ENCODE data around the gene SBNO1. TPM values are rescaled to one million over a fixed set of nuclear protein-coding genes. Genes with fewer than 3 reads are reported as not detected.
"Not testable (repeated sequence)": the region's sequence is repeated elsewhere in the genome, so short reads cannot be mapped to it uniquely, and the experiment has no call there.

Gene SBNO1
- 10.7 and 13.6 TPM in 2 replicates for total RNA-seq (2014; rRNA removed; shearing (Covaris generic))

GRCh38 chr12:123364532-123365024, at the start of gene SBNO1:
SBNO1 (minus strand) TSS chr12:123364847; CDS start chr12:123350441, 14,406 bp downstream.
- peak; percentile 89 for DNase-seq (ENCODE audit: low spot score)

DNA sequence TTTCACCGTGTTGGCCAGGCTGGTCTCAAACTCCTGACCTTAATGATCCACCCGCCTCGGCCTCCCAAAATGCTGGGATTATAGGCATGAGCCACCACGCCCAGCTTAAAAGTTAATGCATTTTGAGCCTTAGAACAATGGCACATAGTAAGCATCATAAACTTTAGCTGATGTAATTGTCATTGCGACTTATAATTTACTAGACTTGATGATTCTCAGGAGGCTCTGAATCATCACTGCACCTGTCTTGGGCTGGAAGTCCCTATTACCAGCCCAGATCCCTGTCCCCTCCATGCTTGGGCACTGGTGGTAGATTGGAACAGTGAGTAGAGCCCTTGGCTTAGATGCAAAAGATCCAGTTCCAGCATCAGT, 45.4 kb upstream of the SBNO1 start:
- no peak for DNase-seq (ENCODE audit: low spot score)

DNA sequence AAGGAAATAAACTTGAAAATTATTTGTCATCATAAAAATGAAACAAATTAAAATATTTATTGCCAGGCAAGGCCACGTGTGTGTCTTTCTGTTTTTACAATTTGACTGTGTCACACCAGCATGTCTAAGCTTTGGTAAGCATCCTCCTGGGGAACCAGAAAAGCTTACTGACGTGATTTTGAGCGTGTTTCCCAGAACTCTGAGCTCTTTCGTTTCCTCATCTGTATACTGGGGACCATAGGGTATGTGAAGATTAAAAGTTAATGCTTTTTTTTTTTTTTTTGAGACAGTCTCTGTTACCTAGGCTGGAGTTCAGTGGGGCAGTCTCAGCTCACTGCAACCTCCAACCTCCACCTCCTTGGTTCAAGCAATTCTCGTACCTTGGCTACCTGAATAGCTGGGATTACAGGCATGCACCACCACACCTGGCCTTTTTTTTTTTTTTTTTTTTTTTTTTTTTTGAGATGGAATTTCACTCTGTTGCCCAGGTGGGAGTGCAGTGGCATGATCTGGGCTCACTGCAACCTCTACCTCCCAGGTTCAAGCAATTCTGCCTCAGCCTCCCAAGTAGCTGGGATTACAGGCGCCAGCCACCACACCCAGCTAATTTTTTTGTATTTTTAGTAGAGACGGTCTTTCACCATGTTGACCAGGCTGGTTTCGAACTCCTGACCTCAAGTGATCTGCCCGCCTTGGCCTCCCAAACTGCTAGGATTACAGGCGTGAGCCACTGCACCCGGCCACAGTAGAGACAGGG, 44.8 kb upstream of the SBNO1 start:
- DNase-seq (ENCODE audit: low spot score) = not testable (repeated sequence)

DNA sequence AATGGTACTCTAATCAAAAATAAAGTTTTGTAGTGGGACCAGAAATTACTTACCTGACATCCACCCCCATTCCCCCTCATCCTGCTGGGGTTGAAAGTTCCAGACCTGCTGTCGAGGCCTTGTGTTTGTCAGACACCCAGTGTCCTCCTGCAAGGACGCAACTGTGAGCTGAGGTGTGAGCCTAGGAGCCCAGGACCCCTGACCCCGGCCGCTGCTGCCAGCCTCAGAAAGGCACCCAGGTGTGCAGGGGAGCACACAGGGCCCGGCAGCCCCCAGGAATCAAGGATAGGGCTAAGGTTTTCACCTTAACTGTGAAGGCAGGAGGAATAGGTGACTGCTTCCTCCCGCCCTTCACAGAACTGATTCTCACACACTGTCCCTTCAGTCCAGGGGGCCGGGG, 44.0 kb upstream of the SBNO1 start:
- DNase-seq (ENCODE audit: low spot score) = not testable (repeated sequence)

DNA sequence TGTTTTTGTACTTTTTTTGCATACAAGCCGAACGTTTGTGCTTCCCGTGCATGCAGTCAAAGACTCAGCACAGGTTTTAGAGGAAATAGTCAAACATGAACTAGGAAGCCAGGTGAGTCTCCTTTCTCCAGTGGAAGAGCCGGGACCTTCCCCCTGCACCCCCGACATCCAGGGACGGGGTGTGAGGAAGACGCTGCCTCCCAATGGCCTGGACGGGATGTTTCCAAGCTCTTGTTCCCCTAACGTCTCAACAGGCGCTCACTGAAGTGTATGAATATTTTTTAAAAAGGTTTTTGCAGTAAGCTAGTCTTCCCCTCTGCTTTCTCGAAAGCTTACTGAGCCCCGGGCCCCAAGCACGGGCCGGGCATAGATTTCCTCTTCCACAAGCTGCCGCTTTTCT, 43.3 kb upstream of the SBNO1 start:
- DNase-seq (ENCODE audit: low spot score) = not testable (repeated sequence)

GRCh38 chr12:123407269-123407668, 42.6 kb upstream of the SBNO1 start:
- DNase-seq (ENCODE audit: low spot score) = not testable (repeated sequence)

DNA sequence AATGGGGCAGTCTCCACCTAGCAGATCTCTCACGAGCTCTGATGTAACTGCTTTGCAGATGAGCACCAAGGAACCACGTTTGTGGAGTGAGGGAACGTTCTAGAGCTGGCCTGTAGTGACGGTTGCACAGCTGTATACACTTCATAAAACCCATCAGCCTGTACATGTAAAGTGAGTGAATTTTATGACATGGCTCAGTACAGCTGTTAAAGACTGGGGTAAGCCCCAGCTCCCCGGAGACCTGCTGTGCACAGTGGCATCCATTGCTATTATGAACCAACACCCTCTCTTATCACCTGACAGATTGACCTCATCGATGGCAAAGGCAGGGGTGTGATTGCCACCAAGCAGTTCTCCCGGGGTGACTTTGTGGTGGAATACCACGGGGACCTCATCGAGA, 39.9 kb upstream of the SBNO1 start:
- no peak for DNase-seq (ENCODE audit: low spot score)

DNA sequence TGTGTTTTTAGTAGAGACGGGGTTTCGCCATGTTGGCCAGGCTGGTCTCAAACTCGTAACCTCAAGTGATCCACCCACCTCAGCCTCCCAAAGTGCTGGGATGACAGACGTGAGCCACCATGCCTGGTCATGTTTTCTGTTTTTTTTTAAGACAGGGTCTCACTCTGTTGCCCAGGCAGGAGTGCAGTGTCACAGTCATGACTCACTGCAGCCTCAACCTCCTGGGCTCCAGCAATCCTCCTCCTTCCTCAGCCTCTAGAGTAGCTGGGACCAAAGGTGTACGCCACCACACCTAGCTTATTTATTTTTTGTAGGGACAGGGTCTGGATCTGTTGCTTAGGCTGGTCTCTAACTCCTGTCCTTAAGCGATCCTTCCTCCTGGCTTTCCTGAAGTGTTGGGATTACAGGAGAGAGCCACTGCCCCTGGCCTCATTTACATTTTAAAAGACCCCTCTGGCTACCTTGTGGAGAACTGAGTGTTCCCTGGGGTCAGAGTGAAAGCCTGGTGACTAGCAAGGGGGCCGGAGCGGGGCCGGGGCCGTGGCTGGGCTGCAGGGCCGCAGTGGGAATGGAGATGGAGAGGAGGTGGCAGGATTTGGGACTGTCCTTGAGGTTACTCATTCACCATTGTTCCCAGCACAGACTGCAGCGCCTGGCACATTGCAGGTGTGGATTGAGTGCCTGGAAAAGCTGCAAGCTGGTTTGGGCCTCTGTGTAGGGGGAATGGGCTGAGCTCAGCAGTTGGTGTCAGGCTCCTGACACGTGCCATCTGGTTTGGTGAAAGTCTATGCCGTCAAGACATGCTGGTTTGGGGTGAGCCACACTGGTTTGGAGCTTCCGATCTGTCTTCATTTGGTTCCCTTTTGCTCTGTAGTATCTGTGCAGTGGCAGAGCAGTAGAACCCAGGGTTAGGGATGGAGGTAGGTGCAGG, 37.4 kb upstream of the SBNO1 start:
- DNase-seq (ENCODE audit: low spot score) = no peak

GRCh38 chr12:123399255-123399617, 34.6 kb upstream of the SBNO1 start:
- DNase-seq (ENCODE audit: low spot score) = no peak

- DNase-seq (ENCODE audit: low spot score) = no peak
Observed at GRCh38 chr12:123398550-123399254, 34.1 kb upstream of the SBNO1 start.

- DNase-seq (ENCODE audit: low spot score) = no peak
Observed at GRCh38 chr12:123398177-123398549, 33.5 kb upstream of the SBNO1 start.

DNA sequence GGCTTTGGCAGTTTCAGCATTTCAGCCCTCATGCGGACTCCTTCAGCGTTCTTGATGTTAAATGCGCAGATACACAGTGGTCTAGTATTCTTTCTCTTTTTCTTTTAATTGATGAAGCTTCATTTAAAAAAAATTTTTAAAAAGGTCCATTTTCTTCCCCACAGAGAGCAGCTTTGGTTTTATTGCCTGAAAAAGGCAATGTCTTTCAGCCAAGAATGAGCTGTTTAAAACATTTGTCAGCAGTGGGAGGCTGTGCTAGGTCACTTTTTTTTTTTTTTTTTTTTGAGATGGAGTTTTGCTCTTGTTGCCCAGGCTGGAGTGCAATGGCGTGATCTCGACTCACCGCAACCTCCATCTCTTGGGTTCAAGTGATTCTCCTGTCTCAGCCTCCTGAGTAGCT, 32.8 kb upstream of the SBNO1 start:
- no peak for DNase-seq (ENCODE audit: low spot score)

GRCh38 chr12:123396954-123397353, 32.3 kb upstream of the SBNO1 start:
- DNase-seq (ENCODE audit: low spot score) = no peak

DNA sequence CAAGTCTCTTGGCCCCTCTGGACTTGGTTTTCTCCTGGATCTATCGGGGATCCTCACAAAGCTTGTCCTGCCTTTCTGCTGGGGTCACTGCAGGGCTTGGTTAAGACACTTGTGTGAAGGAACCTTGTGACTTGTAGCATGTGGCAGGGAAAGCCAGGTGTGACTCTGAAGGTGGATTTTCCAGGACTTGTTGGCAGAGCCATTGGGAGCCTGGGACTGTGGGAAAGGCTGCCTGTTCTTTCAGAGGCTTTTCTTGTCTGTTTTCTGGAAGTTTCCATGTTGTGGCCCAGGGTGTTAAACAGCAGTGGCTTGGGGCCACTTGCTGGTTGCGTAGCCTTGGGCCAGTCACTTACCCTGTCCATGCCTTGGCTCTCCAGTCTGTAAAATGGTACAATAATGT, 31.9 kb upstream of the SBNO1 start:
- DNase-seq (ENCODE audit: low spot score) = no peak

- no peak for DNase-seq (ENCODE audit: low spot score)
Observed at GRCh38 chr12:123395236-123395635, 30.6 kb upstream of the SBNO1 start.

DNA sequence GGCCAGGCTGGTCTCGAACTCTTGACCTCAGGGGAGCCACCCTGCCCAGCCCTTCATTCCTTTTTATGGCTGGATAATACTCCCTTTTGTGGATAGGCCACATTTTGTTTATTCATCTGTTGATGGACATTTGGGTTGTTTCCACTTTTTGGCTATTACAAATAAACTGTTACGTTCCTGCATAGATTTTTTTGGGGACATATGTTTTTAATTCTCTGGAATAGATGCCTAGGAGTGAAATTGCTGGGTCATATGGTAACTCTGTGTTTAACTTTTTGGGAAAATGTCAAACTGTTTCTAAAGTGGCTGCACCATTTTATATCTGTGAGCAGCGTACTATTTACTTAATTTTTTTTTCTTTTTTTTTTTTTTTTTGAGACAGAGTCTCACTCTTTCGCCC, 29.1 kb upstream of the SBNO1 start:
- DNase-seq (ENCODE audit: low spot score) = no peak

GRCh38 chr12:123391546-123392343, 27.1 kb upstream of the SBNO1 start:
- no peak for DNase-seq (ENCODE audit: low spot score)

GRCh38 chr12:123390498-123391426, 26.1 kb upstream of the SBNO1 start:
- no peak for DNase-seq (ENCODE audit: low spot score)

- peak; percentile 61 for DNase-seq (ENCODE audit: low spot score)
Observed at GRCh38 chr12:123389560-123390351, 25.1 kb upstream of the SBNO1 start.

All from HT-29 (cell line).